A673 (cell line): ENCODE results near the gene SUDS3. TPM values are rescaled to one million over a fixed set of nuclear protein-coding genes. Genes with fewer than 3 reads are reported as not detected.

ENCODE experiments used
- BruUV-seq: library from RNA; stranded (reverse); fragments of 400-500 nt; replicated peaks from 2 replicates; lab custom pipeline; 2021; lab: Mats Ljungman, UMichigan
- CTCF ChIA-PET: fragments of 300-600 bp; sonication (Branson Sonifier 250); formaldehyde crosslinking; loops from one replicate; lab custom pipeline; 2022; ENCODE audit warnings: antibody characterized with exemption; lab: Charles Lee
- POLR2A ChIA-PET: fragments of 300-600 bp; sonication (Branson Sonifier 250); formaldehyde crosslinking; loops from one replicate; lab custom pipeline; 2022; ENCODE audit warnings: antibody characterized with exemption; ENCODE audit not compliant: low non-redundant PET; lab: Charles Lee
- DNase-seq: peaks from one replicate; pipeline ENCODE4 v3.0.0-alpha.2; 2015; ENCODE audit warnings: low spot score
- H3K27ac ChIP-seq: fragments of 200-600 bp; sonication (generic); 2 replicates; pipeline ENCODE4 v1.5.1; 2016; ENCODE audit warnings: mixed run types, low read depth, mild to moderate bottlenecking, mixed read lengths, antibody characterized with exemption, low read length; ENCODE audit not compliant: poor library complexity, severe bottlenecking
- H3K27me3 ChIP-seq: fragments of 200-600 bp; sonication (generic); replicated peaks from 2 replicates; pipeline ENCODE4 v1.6.1; 2017; ENCODE audit warnings: mixed run types, low read depth, mild to moderate bottlenecking, mixed read lengths, antibody characterized with exemption, low read length; ENCODE audit not compliant: insufficient read depth, poor library complexity
- H3K36me3 ChIP-seq: fragments of 200-600 bp; sonication (generic); 2 replicates; pipeline ENCODE4 v1.6.1; 2016; ENCODE audit warnings: mixed run types, mild to moderate bottlenecking, mixed read lengths, antibody characterized with exemption, low read length; ENCODE audit not compliant: insufficient read depth, poor library complexity, severe bottlenecking
- H3K4me1 ChIP-seq: fragments of 200-600 bp; sonication (generic); 2 replicates; pipeline ENCODE4 v1.6.1; 2017; ENCODE audit warnings: mixed run types, mild to moderate bottlenecking, mixed read lengths, antibody characterized with exemption, low read length; ENCODE audit not compliant: insufficient read depth, poor library complexity, severe bottlenecking
- H3K4me3 ChIP-seq: fragments of 200-600 bp; sonication (generic); 2 replicates; pipeline ENCODE4 v1.5.1; 2016; ENCODE audit warnings: low read depth, mixed run types, mild to moderate bottlenecking, mixed read lengths, low read length; ENCODE audit not compliant: poor library complexity, severe bottlenecking
- H3K9me3 ChIP-seq: fragments of 200-600 bp; sonication (generic); 2 replicates; pipeline ENCODE4 v1.6.1; 2016; ENCODE audit warnings: mixed run types, low read depth, mild to moderate bottlenecking, mixed read lengths, antibody characterized with exemption, low read length; ENCODE audit not compliant: poor library complexity, severe bottlenecking
- EZH2 ChIP-seq: fragments of 200-600 bp; sonication (generic); IDR thresholded peaks from 2 replicates; pipeline ENCODE4 v1.6.1; 2017; ENCODE audit warnings: borderline replicate concordance, low read depth, mild to moderate bottlenecking, mixed read lengths, antibody characterized with exemption, low read length; ENCODE audit not compliant: poor library complexity, severe bottlenecking
- intact Hi-C: fragments of 100-400 bp; cut with micrococcal nuclease; formaldehyde crosslinking; loops from one replicate; pipeline ENCODE4 v1.10.0; 2022; ENCODE audit not compliant: unreplicated experiment
- total RNA-seq: library from RNA; stranded (reverse); gene quantifications from 2 replicates; pipeline ENCODE4 v1.2.3, GENCODE V29; 2021
- TF ChIP-seq, protein P1 (sequence below): fragments of 300-800, 200-600 bp; sonication (generic); conservative IDR thresholded peaks from 2 replicates; pipeline ENCODE4 v1.5.1; 2017; ENCODE audit warnings: low read depth, mild to moderate bottlenecking, antibody characterized with exemption, low read length, moderate library complexity, mixed read lengths

SUDS3 gene
- total RNA-seq, 1 experiment from 2014 or later: 50.0 TPM

DNA sequence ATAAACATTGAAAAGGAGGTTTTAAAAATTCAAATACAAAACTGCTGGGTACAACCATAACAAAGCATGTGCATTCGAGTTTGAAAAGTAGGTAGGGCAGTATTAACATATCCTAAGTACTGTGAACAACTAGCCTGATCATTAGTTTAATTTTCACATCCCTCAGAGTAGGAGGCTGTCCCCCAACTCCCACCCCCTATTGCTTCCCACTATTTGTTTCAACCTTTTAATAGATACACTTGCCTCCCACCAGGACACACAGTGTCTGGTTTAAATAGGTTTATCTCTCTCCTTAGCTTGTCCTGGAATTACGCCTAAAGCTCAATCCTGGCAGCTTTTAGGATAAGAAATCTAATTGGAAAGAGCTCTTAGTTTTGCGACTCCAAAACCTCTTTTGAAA, 5.8 kb upstream of the SUDS3 start:
- DNase-seq: no peak
- TF ChIP-seq, protein P1, sequence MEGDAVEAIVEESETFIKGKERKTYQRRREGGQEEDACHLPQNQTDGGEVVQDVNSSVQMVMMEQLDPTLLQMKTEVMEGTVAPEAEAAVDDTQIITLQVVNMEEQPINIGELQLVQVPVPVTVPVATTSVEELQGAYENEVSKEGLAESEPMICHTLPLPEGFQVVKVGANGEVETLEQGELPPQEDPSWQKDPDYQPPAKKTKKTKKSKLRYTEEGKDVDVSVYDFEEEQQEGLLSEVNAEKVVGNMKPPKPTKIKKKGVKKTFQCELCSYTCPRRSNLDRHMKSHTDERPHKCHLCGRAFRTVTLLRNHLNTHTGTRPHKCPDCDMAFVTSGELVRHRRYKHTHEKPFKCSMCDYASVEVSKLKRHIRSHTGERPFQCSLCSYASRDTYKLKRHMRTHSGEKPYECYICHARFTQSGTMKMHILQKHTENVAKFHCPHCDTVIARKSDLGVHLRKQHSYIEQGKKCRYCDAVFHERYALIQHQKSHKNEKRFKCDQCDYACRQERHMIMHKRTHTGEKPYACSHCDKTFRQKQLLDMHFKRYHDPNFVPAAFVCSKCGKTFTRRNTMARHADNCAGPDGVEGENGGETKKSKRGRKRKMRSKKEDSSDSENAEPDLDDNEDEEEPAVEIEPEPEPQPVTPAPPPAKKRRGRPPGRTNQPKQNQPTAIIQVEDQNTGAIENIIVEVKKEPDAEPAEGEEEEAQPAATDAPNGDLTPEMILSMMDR: no peak
- TF ChIP-seq EZH2: no peak
- peaks cover 24% of the 10 kb centered on the region for H3K4me1 ChIP-seq
- intact Hi-C loops: no loop called here
- no TSS peak for BruUV-seq
- peak overlapping the region; percentile 85 for H3K4me3 ChIP-seq
- H3K36me3 ChIP-seq: no peaks in the 10 kb centered on the region
- ChIA-PET CTCF (no interaction called here), POLR2A (no interaction called here)
- H3K9me3 ChIP-seq: no peaks in the 10 kb centered on the region
- no peaks in the 10 kb centered on the region for H3K27me3 ChIP-seq
- peak overlapping the region; percentile 43 for H3K27ac ChIP-seq

GRCh38 chr12:118371321-118372282, 4.8 kb upstream of the SUDS3 start:
- POLR2A ChIA-PET: no interaction called here
- Histone ChIP-seq H3K4me1 (peaks cover 28% of the 10 kb centered on the region), H3K27me3 (no peaks in the 10 kb centered on the region), H3K27ac (peak overlapping the region; percentile 43), H3K4me3 (peak overlapping the region; percentile 85), H3K36me3 (no peaks in the 10 kb centered on the region), H3K9me3 (no peaks in the 10 kb centered on the region)
- CTCF ChIA-PET: no interaction called here
- BruUV-seq: no TSS peak
- intact Hi-C loops: no loop called here
- TF ChIP-seq, protein P1: no peak
- DNase-seq: no peak

DNA sequence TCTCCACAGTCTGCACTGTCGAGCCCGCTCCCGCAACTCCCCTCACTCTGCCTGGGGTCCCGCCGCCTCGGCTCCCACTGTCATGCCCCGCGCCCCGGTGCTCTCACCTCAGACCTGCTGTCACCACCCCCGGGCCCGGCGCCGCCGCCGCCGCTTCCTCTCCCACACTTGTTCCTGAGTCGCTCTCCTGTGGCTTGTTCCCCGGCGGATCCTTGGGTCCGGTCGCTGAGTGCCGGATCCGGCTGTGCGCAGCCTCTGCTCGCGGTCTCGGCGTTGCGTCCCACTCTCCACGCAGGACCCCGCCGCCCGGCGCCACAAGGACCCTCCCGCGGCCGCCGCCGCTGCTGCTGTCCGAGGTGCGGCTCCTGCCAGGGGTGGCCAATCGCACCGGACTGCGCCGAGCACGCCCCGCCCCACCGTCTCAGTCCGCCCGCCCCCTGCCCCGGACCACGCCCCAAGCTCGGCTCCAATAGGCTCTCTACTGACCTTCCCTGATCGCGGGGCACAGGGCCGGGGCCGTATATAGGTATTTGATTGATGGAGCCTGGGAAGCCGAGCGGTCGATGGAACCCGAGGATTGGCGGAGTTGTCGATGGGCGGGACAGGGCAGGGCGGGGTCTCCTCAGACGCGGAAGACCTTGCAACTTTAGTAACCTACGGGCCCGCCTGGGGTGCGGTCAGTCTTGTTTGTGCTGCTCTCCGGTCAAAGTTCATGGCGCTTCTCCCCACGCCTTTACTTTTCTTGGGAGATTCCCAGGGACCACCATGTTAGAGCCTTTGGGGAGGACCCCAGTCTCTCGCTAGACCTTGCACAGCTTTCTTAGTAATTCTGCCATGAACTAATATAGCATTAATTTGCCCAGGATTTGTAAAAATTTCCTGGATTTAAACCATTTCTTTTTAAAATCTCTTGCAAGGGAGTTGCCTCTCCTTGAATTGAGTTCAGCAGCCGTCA, 3.5 kb upstream of the SUDS3 start, which contains the start of gene TAOK3:
Gene TAOK3, minus strand, starts transcription at position 367 of the 955 bp plus-strand sequence. CDS start 117,340 bp downstream, outside the sequence.
- Histone ChIP-seq H3K27me3 (no peaks in the 10 kb centered on the region), H3K27ac (peak within 1 kb of the TSS; percentile 43), H3K4me1 (peaks cover 25% of the 10 kb centered on the region), H3K4me3 (peak within 1 kb of the TSS; percentile 85), H3K9me3 (no peaks in the 10 kb centered on the region), H3K36me3 (no peaks in the 10 kb centered on the region)
- BruUV-seq: no TSS peak
- TF ChIP-seq, protein P1: no peak
- TF ChIP-seq EZH2: no peak
- ChIA-PET CTCF (interaction anchor here (0.6 kb wide), 2 partner anchors 16 to 318 kb away, joined by 3 to 5 read pairs; no protein-coding TSS in a partner anchor), POLR2A (no interaction called here)
- DNase-seq: peak; percentile 99
- intact Hi-C loops: no loop called here
